Spleen (tissue), 7 donors: ENCODE data around the gene PLCB4.

Experiments
- CTCF ChIP-seq, 11 experiments: fragments of 200-600 bp in 7 of 11; fragments of 450-650 bp in 4 of 11; sonication (generic) in 4 of 11; IDR thresholded peaks in 8 of 11; conservative IDR thresholded peaks in 3 of 11; 1 replicate in 7 of 11; 2 replicates in 4 of 11; pipeline versions ENCODE4 v1.4.0 to v1.8.0; 2016 to 2021; ENCODE audit warnings: antibody characterized with exemption in 11 of 11, inconsistent platforms in 4 of 11, mild to moderate bottlenecking in 1 of 11
- POLR2AphosphoS5 ChIP-seq, 3 donors: sonication (generic); formaldehyde crosslinking; IDR thresholded peaks; one replicate each; pipeline ENCODE4 v1.5.1; 2017; ENCODE audit warnings: antibody characterized with exemption in 3 of 3
- donor health status: DM: no; HTN: no; CAD: no; lungs with moderate emphysema.
- donor health status: DM: no; HTN: no; CAD: no.
- donor health status: DM: no; HTN: no; CAD: no.

- TF ChIP-seq CTCF (IDR thresholded peaks at IDR 0.05 in 8 of 11, conservative IDR thresholded peaks at IDR 0.05 in 3 of 11), result no peak
- TF ChIP-seq POLR2AphosphoS5 (IDR thresholded peaks at IDR 0.05), result no peak
Observed at GRCh38 chr20:9367746-9368145, 298.9 kb downstream of the PLCB4 start.
